HEK293T (cell line): ENCODE measurements around the gene TGFB1.

Experiments used
- BHLHE40 ChIP-seq: fragments of 450-650 bp; IDR thresholded peaks from 2 replicates; pipeline ENCODE4 v1.6.1; 2016; ENCODE audit warnings: mild to moderate bottlenecking, moderate library complexity, borderline replicate concordance
- ELF4 ChIP-seq: fragments of 450-650 bp; IDR thresholded peaks from 2 replicates; pipeline ENCODE4 v1.6.1; 2017; ENCODE audit warnings: antibody characterized with exemption
- FOXA1 ChIP-seq: fragments of 450-650 bp; IDR thresholded peaks from 2 replicates; pipeline ENCODE4 v1.6.1; 2016; ENCODE audit warnings: mild to moderate bottlenecking
- FOXK2 ChIP-seq: fragments of 450-650 bp; IDR thresholded peaks from 2 replicates; pipeline ENCODE4 v1.6.1; 2016; ENCODE audit warnings: mild to moderate bottlenecking
- FOXM1 ChIP-seq: fragments of 450-650 bp; IDR thresholded peaks from 2 replicates; pipeline ENCODE4 v1.6.1; 2017; ENCODE audit warnings: mild to moderate bottlenecking, borderline replicate concordance
- HDGF ChIP-seq: fragments of 450-650 bp; IDR thresholded peaks from 2 replicates; pipeline ENCODE4 v1.6.1; 2017; ENCODE audit warnings: antibody characterized with exemption, borderline replicate concordance
- L3MBTL2 ChIP-seq: fragments of 450-650 bp; conservative IDR thresholded peaks from 2 replicates; pipeline ENCODE4 v1.6.1; 2016; ENCODE audit warnings: mild to moderate bottlenecking
- SP1 ChIP-seq: fragments of 450-650 bp; IDR thresholded peaks from 2 replicates; pipeline ENCODE4 v1.6.1; 2017
- SUZ12 ChIP-seq: fragments of 450-650 bp; IDR thresholded peaks from 2 replicates; pipeline ENCODE4 v1.6.1; 2016; ENCODE audit warnings: mild to moderate bottlenecking

- TF ChIP-seq SP1 (no peak), BHLHE40 (no peak), ELF4 (no peak), SUZ12 (no peak), FOXA1 (no peak), L3MBTL2 (no peak), HDGF (no peak), FOXK2 (no peak), FOXM1 (no peak)
Measured at GRCh38 chr19:41316306-41316920, 37.3 kb downstream of the TGFB1 start.
